Ishikawa (cell line): ENCODE data around the gene USE1.

Source experiments
- CEBPB ChIP-seq: IDR thresholded peaks from 2 replicates; pipeline ENCODE4 v1.6.1; 2012
- CREB1 ChIP-seq: IDR thresholded peaks from 2 replicates; pipeline ENCODE4 v1.6.1; 2012; ENCODE audit warnings: low read depth
- EGR1 ChIP-seq: IDR thresholded peaks from 2 replicates; pipeline ENCODE4 v1.6.1; 2012
- EP300 ChIP-seq: IDR thresholded peaks from 2 replicates; pipeline ENCODE4 v1.6.1; 2012; ENCODE audit warnings: borderline replicate concordance
- FOXM1 ChIP-seq: IDR thresholded peaks from 2 replicates; pipeline ENCODE4 v1.6.1; 2012; ENCODE audit warnings: low read depth, borderline replicate concordance
- NFIC ChIP-seq: IDR thresholded peaks from 2 replicates; pipeline ENCODE4 v1.6.1; 2012
- RAD21 ChIP-seq: IDR thresholded peaks from 2 replicates; pipeline ENCODE4 v1.6.1; 2012; ENCODE audit warnings: low read depth
- REST ChIP-seq: IDR thresholded peaks from 2 replicates; pipeline ENCODE4 v1.6.1; 2012; ENCODE audit warnings: low read depth, mild to moderate bottlenecking
- TAF1 ChIP-seq: IDR thresholded peaks from 2 replicates; pipeline ENCODE4 v1.6.1; 2012; ENCODE audit warnings: low read depth, mild to moderate bottlenecking
- TCF12 ChIP-seq: IDR thresholded peaks from 2 replicates; pipeline ENCODE4 v1.6.1; 2012; ENCODE audit warnings: low read depth
- TEAD4 ChIP-seq: IDR thresholded peaks from 2 replicates; pipeline ENCODE4 v1.6.1; 2012
- YY1 ChIP-seq: IDR thresholded peaks from 2 replicates; pipeline ENCODE4 v1.6.1; 2012; ENCODE audit warnings: low read depth
- ZBTB7A ChIP-seq: IDR thresholded peaks from 2 replicates; pipeline ENCODE4 v1.6.1; 2012; ENCODE audit warnings: low read depth
- TF ChIP-seq, protein P1 (sequence below): IDR thresholded peaks from 2 replicates; pipeline ENCODE4 v1.6.1; 2012
- TF ChIP-seq, protein P2 (sequence below): IDR thresholded peaks from 2 replicates; pipeline ENCODE4 v1.6.1; 2012

USE1 gene

DNA sequence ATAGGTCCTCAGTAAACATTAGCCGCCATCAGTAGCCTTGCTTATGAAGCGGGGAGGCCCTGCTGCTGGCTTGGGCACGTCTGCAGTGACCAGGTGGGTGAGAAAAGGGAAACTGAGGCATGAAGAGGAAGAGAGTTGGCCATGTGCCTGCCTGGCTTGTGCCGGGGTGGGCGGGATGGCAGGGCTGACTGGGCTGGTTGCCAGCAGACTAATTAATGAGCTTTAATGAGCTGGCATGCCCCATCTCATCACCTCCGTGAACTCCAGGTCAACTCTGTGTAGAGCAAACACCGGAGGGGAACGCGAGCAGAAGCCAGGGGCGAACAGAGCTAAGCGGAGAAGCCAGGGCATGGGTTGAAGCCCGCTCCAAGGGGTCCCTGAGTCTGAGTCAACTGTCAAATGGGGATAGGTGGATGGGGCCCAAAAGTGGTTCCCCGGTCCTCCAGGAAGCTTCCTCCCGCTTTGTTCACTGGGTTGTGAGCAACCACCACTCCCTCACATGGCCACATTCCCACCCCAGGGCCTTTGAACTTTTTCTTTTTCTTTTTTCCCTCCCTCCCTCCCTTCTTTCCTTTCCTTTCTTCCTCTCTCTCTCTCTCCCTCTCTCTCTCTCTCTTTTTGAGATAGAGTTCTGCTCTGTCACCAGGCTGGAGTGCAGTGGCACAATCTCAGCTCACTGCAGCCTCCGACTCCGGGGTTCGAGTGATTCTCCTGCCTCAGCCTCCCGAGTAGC is 21.8 kb downstream of the USE1 start:
- peak; percentile 56 for TF ChIP-seq NFIC
- no peak for TF ChIP-seq TCF12

- no peak for TF ChIP-seq TCF12
- no peak for TF ChIP-seq TAF1
- no peak for TF ChIP-seq REST
- no peak for TF ChIP-seq TEAD4
- TF ChIP-seq, protein P1, sequence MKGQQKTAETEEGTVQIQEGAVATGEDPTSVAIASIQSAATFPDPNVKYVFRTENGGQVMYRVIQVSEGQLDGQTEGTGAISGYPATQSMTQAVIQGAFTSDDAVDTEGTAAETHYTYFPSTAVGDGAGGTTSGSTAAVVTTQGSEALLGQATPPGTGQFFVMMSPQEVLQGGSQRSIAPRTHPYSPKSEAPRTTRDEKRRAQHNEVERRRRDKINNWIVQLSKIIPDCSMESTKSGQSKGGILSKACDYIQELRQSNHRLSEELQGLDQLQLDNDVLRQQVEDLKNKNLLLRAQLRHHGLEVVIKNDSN = no peak
- no peak for TF ChIP-seq ZBTB7A
- no peak for TF ChIP-seq FOXM1
- TF ChIP-seq YY1 = no peak
- TF ChIP-seq NFIC = no peak
- no peak for TF ChIP-seq CEBPB
- no peak for TF ChIP-seq CREB1
- TF ChIP-seq, protein P2, sequence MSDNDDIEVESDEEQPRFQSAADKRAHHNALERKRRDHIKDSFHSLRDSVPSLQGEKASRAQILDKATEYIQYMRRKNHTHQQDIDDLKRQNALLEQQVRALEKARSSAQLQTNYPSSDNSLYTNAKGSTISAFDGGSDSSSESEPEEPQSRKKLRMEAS = no peak
- TF ChIP-seq RAD21 = no peak
- no peak for TF ChIP-seq EGR1
- no peak for TF ChIP-seq EP300
Observed at GRCh38 chr19:17237747-17238706, 22.9 kb downstream of the USE1 start.

DNA sequence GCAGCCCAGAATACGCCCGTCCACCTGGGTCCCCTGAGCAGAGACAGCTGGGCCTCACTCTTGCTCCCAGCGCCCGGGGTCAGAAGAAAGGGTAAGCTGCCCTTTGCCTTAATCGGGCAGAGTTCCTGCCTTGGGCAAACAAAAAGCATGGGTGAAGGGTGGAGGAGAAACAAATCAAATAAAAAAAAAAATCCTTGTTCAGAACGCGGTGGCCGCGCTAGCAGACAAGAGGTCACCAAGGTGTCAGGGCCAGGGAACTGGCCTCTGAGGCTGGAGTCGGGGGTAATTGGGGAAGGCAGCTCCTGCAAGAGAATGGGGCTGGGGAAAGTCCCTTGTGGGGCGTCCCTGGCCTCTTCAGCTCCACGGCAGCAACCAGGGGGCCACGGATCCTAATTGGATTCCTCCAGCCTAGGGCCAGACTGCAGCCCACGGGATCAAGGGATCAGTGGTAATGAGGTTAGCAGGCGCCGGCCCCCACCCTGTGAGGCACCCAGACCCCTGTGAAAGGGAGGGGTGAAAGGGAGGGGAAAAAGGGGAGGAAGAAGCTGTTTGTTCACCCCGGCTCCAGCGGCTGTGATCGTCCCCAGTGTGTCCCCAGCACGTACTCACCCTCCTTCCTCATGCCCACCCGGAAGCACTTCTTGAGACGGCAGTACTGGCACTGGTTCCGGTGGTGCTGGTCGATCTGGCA is 25.1 kb downstream of the USE1 start:
- TF ChIP-seq YY1 = no peak
- TF ChIP-seq, protein P1 = no peak
- no peak for TF ChIP-seq FOXM1
- TF ChIP-seq TAF1 = no peak

- TF ChIP-seq TAF1 (no peak), FOXM1 (no peak), TCF12 (no peak)
Observed at GRCh38 chr19:17240826-17241399, 25.8 kb downstream of the USE1 start.

- TF ChIP-seq EP300 = peak; percentile 65
- no peak for TF ChIP-seq TEAD4
- TF ChIP-seq TCF12 = peak; percentile 66
- TF ChIP-seq NFIC = 0 out of 2 replicates have a peak, but pooled peaks have one; percentile 7
- peak; percentile 79; the same call in 1 of the 2 replicates for TF ChIP-seq ZBTB7A
Observed at GRCh38 chr19:17242431-17243208, 27.5 kb downstream of the USE1 start.

DNA sequence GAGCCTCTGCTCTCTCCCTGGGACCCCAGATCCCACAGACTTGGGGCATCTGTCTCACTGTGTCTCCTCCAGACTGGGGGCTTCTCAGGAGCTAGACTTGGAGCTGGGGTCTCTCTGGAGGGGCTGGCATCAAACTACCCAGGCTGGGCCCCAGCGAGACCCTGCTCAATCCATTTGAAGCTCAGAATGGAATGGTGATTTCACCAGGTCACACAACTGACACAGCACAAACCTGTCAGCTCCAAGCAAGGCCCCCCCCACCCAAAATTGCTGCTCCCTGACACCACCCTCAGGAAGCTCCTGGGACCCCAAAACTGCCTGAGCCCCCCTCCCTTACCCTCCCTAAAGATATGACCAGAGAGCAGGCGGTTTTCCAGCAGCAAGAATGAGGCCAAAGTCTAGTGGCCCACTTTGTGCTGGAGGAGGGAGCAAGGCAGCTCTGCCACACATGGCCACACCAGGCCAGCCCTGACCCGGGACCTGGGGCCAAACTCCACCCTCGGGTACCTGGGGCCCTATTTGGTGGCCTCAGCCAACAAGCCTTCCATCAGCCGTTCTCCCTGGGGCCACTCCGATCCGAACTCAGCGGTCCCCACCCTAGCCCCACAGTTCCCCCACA is 28.2 kb downstream of the USE1 start:
- no peak for TF ChIP-seq FOXM1
- TF ChIP-seq TCF12 = no peak
- no peak for TF ChIP-seq REST
- no peak for TF ChIP-seq TEAD4
- no peak for TF ChIP-seq EGR1
- TF ChIP-seq ZBTB7A = no peak; the same call in 1 of the 2 replicates
